Stimulated activated CD8-positive, alpha-beta memory T cell treated with anti-CD3 and anti-CD28 coated beads, Interleukin-15, amount 100 ng/mL, for 1 hour (primary cell): ENCODE results near the gene CDH4.

Experiments used
- DNase-seq: peaks from one replicate; pipeline ENCODE4 v3.0.0-alpha.2; 2020; ENCODE audit warnings: low read depth

The CDH4 gene

GRCh38 chr20:61821735-61822134 is 569.7 kb downstream of the CDH4 start:
- DNase-seq = no peak

DNA sequence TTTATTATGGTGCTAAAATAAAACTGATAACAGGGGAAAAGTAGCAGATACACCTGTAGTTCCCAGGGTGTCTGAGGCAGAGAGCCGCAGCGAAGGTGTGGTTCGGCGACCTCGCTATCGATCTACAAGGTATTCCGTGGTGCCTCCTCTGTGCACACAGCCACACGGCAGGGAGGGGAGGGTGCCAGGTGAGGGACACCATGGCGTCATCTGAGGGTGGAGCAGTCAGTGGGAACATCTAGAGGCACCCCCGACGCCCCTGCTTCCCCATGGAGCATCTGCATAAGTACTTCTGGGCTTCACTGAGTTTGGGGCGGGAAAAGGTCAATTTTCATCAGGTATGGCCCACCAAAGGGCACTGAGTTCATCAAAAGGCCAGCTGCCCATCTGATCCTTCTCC is 570.3 kb downstream of the CDH4 start:
- DNase-seq = no peak

DNA sequence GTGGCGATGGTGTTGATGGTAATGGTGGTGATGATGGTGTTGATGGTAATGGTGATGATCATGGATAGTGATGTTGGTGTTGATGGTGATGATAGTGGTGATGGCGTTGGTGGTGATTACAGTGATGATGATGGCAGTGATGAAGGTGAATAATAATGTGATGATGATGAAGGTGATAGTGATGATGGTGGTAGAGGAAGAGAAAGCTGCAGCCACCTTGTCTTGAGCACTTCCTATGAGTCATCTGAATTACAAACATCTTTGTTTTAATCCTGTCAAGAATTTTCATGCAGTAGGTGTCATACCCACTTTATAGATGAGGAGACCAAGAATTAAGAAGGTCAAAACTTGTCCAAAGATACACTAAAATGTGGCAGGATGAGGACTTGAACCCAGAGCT is 571.2 kb downstream of the CDH4 start:
- no peak for DNase-seq

GRCh38 chr20:61828891-61829290 is 576.8 kb downstream of the CDH4 start:
- DNase-seq = no peak

GRCh38 chr20:61829526-61829925 is 577.5 kb downstream of the CDH4 start:
- DNase-seq = no peak

GRCh38 chr20:61830241-61830930 is 578.3 kb downstream of the CDH4 start:
- no peak for DNase-seq

DNA sequence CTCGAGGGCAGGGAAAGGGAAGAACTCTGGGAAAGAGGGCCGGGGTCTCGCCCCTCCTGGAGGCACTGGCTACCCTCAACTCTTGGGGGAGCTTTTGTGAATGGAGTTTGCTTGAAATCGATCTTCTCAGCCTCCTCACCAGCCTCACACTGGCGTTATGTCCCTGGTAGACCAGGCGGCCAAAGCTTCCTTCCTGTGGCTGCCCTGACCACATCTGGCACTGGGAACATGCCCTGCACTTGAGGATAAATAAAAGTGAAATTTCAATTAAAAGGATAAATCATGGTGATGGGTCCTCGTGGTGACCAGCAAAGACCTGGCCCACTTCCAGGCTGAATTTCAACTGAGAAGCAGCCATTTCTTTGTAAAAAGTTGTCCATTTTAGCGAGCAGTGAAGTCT is 578.9 kb downstream of the CDH4 start:
- DNase-seq = no peak

DNA sequence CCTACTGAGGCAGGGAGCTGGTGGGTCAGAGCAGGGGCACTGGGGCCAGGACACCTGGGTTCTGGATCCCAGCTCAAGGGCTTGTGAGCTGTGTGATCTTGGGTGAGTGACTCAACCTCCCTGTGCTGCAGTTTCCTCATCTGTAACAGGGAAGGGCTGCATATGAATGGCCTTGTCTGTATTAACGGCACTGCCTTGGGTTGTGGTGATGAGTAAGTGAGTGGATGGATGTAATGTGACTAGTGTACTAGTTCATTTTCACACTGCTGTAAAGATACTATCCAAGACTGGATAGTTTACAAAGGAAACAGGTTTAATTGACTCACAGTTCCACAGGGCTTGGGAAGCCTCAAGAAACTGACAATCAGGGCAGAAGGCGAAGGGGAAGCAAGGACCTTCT is 580.1 kb downstream of the CDH4 start:
- no peak for DNase-seq

DNA sequence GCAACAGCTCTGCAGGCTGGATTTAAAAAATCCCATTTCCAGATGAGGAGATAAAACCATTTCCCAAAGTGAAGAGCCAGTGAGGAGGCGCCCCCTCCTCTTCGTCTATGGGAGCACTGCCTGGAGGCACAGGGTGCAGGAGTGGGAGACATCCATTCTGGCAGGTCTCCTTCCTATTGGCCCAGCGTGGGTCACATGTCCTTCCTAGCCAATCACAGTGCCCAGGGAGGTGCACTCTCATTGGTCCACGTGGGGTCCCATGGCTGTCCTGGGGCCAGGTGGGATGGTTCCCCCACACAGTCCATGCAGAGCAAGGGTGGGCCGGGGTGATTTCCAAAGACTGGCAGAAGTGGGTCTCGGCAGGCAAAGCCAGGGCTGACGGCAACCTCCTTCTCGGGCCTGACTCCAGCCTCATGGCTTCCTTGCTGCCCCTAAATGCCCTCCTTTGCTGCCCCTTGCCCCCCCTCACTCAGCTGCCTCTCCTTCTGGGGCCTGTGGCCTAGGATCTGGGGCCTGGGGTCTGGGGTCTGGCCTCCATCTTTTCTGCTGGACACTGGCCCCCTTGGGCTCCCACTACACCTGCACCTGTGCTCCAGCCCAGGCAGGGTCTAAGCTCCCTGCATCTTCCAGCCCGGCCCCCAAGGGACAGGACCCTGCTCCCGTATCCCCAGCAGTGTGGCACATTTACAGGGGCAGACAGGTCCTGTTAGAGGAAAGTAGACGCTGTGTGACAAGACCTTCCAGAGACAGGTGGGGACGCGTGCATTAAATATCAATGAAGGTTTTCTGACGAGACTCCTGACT is 581.9 kb downstream of the CDH4 start:
- no peak for DNase-seq

DNA sequence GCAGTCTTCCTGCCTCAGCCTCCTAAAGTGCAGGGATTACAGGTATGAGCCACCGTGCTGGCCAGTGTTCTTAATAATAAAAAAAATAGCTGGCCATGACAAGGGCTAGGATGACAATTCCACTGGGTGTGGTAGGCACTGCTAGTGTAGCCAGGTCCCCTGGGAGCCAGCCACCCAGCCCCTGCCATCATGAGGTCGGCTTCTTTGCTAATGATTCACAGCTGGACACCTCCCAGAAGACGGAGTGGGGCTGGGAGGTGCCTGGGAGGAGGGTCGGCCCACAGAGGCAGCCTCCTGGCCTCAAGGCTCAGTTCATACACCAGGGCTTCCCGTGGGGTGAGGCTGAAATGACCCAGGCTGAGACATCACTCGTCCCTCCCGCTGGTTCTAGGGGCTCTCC is 583.2 kb downstream of the CDH4 start:
- DNase-seq = no peak

DNA sequence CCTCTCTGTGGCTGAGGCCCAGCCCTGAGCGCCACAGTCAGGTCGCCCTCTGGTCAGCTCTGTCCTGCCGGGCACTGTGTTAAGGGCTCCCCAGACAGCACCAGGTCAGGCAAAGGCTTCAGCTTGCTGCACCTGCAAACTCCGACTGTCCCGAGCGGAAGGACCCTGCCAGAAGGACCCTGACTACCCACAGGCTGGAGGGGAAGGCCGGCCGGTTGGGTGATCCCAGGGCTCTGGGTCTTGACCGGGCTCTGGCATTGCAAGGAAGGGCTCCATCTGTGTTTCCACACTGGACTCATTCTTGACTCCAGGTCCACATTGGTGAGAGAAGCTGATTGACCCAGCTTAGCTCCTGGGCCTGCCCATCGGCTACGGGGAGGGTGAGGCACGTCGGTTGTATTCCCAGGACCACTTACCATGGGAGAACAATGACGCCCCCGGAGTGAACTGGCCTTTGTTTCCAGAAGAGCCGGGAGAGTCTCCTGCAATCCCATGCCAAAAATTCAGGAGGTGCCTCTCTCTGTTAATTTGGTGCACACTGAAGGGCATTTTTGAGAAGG is 583.8 kb downstream of the CDH4 start:
- no peak for DNase-seq

GRCh38 chr20:61837200-61837599 is 585.1 kb downstream of the CDH4 start:
- DNase-seq = no peak

DNA sequence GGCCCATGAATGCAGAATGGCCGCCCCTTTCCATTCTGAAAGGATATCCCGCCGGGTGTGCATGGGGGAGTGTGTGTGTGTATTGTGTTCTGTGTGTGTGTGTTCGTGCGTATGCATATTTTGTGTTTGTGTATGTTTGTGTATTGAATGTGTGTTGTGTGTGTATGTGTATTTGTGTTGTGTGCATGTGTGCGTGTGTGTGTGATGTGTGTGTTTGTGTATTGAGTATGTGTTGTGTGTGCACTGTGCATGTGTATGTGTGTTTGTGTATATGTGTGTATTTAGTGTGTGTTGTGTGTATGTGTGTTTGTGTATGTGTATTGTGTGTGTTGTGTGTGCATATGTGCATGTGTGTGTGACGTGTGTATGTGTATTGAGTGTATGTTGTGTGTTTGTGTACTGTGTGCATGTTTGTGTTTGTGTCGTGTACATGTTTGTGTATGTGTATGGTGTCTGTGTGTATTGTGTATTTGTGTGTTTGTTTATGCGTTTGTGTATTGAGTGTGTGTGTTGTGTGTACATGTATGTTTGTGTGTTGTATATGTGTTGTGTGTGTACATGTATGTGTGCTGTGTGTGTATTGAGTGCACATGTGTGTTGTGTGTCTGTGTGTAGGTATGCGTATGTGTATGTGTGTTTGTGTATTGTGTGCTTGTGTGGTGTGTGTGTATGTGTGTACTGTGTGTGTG is 587.3 kb downstream of the CDH4 start:
- no peak for DNase-seq

- no peak for DNase-seq
Measured at GRCh38 chr20:61839912-61840778, 588.1 kb downstream of the CDH4 start.

DNA sequence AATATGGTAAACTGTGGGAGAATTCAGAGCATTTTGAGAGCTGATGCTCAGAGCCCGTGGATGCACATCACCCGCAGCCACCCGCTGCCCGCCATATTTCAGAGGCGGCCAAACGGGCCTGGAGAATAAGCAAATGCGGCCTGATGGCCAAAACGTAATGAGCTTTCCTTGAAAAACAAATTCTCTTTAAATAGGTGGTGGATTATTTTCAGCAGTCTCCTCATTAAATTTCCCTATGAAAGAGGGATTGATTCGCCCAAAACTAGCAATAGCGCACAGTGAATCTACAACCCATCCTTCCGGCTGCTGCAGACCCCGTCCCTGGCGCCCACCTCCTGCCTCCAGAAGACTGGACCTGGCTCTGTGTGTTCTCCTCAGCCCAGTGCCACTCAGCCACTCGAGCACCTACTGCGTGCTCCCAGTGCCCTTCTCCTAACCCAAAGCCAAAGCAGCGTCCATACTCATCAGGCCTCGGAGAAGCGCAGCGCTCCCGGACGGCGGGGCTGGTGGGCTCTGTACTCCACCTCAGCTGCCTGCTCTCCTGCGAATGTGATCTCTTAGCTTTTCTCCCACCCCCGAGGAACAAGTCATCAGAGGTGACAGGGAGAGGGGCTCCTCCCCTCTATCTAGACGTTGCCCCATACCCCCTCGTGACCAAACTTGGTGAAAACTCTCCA is 588.9 kb downstream of the CDH4 start:
- no peak for DNase-seq

GRCh38 chr20:61841551-61841950 is 589.5 kb downstream of the CDH4 start:
- no peak for DNase-seq

- DNase-seq = no peak
Measured at GRCh38 chr20:61841966-61842365, 589.9 kb downstream of the CDH4 start.

- no peak for DNase-seq
Measured at GRCh38 chr20:61844621-61845020, 592.6 kb downstream of the CDH4 start.

GRCh38 chr20:61845233-61845671 is 593.2 kb downstream of the CDH4 start:
- DNase-seq = no peak

DNA sequence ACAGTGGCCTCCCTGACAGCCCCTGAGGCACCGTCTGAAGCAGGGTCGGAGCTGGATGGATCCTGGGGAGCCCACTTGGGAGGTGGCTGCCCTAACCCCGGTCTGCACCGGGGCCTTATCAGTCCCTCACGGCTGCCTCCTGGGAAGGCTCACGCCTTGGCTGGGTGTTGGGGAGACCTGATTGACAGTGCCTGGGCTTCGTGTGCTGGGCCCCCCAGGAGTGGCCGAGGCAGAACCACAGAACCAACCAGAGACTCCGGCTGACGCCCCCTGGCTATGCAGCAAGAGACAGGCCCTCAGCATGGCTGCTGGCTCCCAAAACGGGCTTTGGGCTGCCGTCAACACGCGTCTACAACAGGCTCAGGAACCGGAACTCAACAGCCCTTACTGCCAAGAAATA is 594.0 kb downstream of the CDH4 start:
- no peak for DNase-seq

DNA sequence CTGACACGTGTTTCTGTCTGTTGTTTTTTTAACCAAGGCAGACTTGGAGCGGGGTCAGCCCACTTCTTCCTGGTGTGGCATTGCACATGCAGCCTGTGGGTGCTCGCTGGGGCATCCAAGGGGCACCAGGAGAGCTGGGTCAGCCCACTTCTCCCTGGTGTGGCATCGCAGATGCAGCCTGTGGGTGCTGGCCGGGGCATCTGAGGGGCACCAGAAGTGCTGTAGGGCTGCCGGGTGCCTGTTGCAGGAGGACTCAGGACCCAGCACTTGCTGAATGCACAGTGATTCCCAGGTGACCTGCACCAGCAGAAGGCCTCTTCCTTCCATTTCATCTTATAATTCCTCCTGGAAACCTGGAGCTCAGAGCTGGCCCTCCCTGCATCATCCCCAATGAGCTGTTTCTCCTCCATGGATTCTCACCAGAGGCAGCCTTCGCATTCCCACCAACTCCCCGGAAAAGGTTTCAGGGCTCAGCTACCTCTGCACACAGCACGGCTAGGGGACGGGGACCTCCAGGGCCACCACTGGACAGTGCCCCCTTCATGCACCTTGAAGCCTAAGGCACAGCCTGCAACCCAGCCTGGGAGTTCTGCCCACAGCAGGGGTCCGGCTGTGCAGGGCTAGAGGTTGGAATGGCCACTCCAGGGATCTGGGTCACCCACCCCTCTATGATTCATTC is 594.8 kb downstream of the CDH4 start:
- DNase-seq = no peak
